HG03097 (cell line): ENCODE measurements around the gene CNNM2.
"Not testable (repeated sequence)": the region's sequence is repeated elsewhere in the genome, so short reads cannot be mapped to it uniquely, and the experiment has no call there.

Experiments
- ATAC-seq: cut with Tn5 transposase; IDR thresholded peaks from one replicate; pipeline ENCODE4 v1.9.1; 2021; ENCODE audit not compliant: unreplicated experiment, low FRiP score

The CNNM2 gene

GRCh38 chr10:102923601-102924000 is 5.5 kb downstream of the CNNM2 start:
- no peak for ATAC-seq

- no peak for ATAC-seq
Observed at GRCh38 chr10:102926842-102927241, 8.7 kb downstream of the CNNM2 start.

GRCh38 chr10:102927311-102928010 is 9.4 kb downstream of the CNNM2 start:
- ATAC-seq, result no peak

- ATAC-seq, result not testable (repeated sequence)
Observed at GRCh38 chr10:102928442-102928841, 10.3 kb downstream of the CNNM2 start.

- ATAC-seq, result no peak
Observed at GRCh38 chr10:102930720-102931119, 12.6 kb downstream of the CNNM2 start.

DNA sequence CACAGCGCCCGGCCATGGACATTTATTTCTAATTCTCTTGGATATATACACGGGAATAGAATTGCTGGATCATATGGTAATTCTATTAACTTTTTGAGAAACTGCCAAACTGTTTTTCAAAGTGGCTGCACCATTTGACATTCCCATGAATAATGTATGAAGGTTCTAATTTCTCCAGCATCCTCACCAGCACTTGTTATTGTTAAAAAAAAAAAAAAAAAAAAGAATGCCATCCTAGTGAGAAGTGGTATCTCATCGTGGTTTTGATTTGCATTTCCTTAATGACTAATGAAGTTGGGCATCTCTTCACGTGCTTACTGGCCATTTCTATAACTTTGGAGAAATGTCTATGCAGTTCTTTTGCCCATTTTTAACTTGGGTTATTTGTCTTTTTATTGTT is 13.5 kb downstream of the CNNM2 start:
- no peak for ATAC-seq

DNA sequence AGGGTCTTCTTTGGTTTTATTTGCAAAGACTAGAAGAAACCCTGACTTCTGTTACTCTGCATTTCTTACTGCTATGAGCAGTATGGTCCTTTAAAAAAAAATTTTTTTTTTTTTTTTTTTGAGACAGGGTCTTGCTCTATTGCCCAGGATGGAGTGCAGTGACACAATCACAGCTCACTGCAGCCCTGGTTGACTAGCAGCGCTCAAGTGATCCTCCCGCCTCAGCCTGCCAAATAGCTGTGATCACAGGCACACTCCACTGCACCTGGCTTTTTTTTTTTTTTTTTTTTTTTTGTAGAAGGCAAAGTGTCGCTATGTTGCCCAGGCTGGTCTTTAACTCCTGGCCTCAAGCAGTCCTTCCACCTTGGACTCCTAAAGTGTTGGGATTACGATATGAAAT is 17.4 kb downstream of the CNNM2 start:
- ATAC-seq, result no peak

DNA sequence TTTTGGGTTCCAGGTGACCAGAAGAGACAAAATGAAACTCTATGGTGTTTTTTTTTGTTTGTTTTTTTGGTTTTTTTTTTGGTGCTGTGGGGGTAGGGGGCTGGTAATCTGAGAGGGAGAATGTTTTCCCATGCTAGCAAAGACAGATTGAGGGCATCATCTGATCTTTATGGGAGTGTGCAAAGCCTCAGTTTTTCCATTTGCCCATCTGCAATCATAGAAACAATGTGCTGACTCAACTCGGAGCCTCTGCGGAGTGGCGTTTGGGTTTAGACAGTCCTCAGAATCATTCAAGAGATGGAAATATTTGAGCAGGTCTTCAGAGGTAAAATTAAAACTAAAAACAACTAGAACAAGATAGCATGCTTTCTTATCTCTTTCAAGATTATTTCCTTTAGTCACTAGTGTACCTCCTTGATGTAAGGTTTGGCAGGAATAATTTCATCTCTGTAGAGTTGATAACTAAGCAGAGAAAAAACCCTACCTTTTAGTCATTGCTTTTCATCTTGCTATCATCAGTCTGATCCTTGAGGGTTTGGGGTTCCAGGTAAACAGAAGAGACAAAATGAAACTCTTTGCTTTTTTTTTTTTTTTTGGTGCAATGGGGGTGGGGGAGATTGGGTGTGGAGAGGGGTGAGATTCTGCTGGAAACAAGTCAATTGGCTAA is 18.0 kb downstream of the CNNM2 start:
- ATAC-seq, result no peak

DNA sequence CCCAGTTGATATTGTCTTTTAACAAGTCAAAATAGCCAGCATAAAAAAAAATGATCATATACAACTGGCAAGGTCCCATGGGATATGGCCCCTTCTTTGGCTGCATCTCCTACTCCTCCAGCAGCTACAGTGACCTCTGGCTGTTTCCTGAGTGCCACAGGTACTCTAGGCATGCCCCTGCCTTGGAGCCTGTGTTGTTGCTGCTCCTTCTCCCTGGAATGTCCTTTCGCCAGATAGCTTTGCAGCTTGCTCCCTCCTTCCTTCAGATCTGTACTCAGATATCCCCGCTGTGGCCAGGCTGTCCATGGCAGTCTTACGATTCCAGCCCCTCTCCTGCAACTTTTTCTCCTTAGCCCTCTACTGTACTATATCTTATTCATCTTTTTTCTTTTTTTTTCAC is 23.3 kb downstream of the CNNM2 start:
- no peak for ATAC-seq

- ATAC-seq, result no peak
Observed at GRCh38 chr10:102945449-102945848, 27.4 kb downstream of the CNNM2 start.

DNA sequence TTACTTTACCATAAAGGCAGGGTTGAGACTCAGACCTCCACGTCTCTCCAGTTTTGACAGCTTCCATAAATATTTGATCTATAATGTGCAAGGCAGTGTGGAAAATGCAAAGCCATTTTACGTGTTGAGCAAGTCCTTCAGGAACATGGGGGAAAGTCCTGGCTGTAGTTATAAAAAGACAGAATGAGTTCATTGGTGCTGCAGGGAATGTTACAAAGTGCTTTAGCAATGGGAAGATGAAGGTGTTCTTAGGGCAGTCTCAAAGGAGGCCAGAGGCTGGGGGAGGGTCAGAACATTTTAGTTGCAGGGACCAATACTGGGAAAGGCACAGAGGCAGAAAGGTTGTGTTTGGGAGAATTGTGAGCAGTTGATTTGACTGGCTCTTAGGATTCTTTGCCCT is 27.9 kb downstream of the CNNM2 start:
- ATAC-seq, result no peak

DNA sequence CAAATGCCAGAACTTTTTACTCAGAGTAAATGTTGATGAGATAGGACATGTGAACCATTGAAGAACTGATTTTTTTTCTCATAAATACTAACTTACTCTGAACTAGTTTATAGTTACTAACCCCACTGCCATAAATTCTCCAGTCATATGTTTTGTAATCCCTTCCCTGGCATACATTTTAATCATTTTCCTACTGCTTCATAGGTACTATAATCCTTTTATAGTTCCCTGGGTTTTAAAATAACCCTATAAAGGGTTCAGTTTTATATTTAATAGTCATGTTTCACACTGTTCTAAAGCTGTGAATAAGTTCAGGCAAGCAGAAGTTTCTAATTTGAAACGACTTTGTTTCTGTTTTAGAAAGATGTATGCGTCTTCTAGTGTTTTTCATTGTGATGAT is 28.9 kb downstream of the CNNM2 start:
- no peak for ATAC-seq

GRCh38 chr10:102948176-102948575 is 30.1 kb downstream of the CNNM2 start:
- ATAC-seq, result no peak

DNA sequence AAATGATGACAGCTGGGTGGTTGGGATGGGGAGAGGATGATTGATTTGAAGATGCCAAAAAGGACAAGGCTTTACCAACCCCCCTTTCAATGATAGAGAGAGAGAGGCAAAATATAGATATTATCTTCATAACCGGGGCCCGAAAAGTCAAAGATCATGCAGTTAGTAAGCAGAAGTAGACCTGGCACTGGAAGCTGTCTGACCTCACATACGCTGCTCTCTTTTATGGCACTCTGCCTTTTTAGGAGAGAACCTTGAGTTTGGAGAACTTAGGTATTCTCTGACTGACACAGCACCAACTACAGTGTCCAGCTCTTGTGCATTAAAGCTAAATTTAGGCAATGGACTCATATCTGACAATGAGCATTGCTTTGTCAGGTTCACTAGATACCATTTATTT is 30.7 kb downstream of the CNNM2 start:
- no peak for ATAC-seq

DNA sequence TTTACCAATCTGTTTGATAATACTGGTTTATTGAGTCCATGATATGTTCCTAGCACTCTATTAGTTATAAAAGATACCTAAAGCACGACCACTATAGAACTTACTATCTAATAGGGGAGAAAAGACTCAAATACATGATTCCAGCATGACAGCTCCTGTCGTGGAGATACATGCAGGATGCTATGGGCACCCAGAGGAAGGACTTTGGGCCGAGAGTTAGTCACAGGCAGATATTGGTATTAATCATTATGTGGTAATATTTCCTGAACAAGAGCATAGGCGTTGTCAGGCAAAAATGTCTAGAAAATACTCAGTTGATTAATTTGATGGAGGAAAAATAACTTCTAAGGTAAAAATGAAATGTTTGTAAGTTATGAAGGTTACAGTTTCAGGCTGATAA is 31.8 kb downstream of the CNNM2 start:
- no peak for ATAC-seq

DNA sequence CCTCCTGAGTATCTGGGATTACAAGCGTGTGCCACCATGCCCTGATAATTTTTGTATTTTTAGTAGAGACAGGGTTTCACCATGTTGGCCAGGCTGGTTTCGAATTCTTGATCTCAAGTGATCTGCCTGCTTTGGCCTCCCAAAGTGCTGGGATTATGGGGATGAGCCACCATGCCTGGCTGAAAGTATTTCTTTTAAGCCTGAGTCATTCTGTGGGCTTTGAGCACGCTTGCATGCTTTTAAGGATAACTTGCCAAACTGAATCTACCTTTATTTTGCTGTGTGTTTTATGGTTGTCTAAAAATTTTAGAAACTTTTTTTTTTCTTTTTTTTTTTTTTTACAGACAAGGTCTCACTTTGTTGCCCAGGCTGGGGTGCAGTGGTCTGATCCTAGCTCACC is 33.2 kb downstream of the CNNM2 start:
- ATAC-seq, result no peak

- ATAC-seq, result no peak
Observed at GRCh38 chr10:102959360-102959759, 41.3 kb downstream of the CNNM2 start.

GRCh38 chr10:102960157-102960556 is 42.1 kb downstream of the CNNM2 start:
- ATAC-seq, result no peak

- ATAC-seq, result no peak
Observed at GRCh38 chr10:102962267-102962666, 44.2 kb downstream of the CNNM2 start.

- ATAC-seq, result no peak
Observed at GRCh38 chr10:102962951-102963755, 45.1 kb downstream of the CNNM2 start.

GRCh38 chr10:102963756-102964025 is 45.6 kb downstream of the CNNM2 start:
- no peak for ATAC-seq

DNA sequence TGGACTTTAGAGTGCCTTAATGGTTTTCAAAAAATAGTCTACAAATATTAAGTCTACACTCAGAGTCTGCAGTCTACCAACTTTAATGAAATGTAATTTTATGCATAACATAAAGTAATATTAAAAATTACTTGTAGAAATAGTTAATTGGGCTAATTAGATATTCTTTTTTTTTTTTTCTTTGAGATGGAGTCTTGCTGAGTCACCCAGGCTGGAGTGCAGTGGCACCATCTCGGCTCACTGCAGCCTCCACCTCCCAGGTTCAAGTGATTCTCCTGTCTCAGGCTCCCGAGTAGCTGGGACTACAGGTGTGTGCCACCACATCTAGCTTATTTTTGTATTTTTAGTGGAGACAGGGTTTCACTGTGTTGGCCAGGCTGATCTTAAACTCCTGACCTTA is 46.0 kb downstream of the CNNM2 start:
- ATAC-seq, result not testable (repeated sequence)
